ENCODE measurements around the gene LLGL2.
A peak's percentile ranks its signal among the peaks of the same experiment; 100 is the strongest.

LLGL2 gene

GRCh38 chr17:75478508-75478907 is 47.0 kb upstream of the LLGL2 start:
- Histone ChIP-seq H3K9me3 (ENCODE audit: severe bottlenecking) (no peaks in the 10 kb centered on the region), H3K27me3 (ENCODE audit: insufficient read depth, low read depth, severe bottlenecking) (no peaks in the 10 kb centered on the region), H3K36me3 (peaks cover 21% of the 10 kb centered on the region), H3K4me3 (ENCODE audit: low read depth, low read length) (no peak overlapping the region), H3K27ac (no peak overlapping the region)
- TF ChIP-seq CTCF (IDR thresholded peaks at IDR 0.05; ENCODE audit: low read depth, low read length), result no peak
- no peak for DNase-seq

GRCh38 chr17:75480281-75480680 is 45.2 kb upstream of the LLGL2 start:
- no peak overlapping the region for H3K4me3 ChIP-seq (ENCODE audit: low read depth, low read length)

GRCh38 chr17:75481194-75482068 is 44.1 kb upstream of the LLGL2 start:
- 0 out of 2 replicates have a peak, but pooled peaks have one; percentile 7 for TF ChIP-seq CTCF (IDR thresholded peaks at IDR 0.05; ENCODE audit: low read depth, low read length)
- Histone ChIP-seq H3K36me3 (peaks cover 14% of the 10 kb centered on the region), H3K27ac (peak overlapping the region; percentile 51), H3K4me3 (ENCODE audit: low read depth, low read length) (peak overlapping the region; percentile 11), H3K9me3 (ENCODE audit: severe bottlenecking) (no peaks in the 10 kb centered on the region), H3K27me3 (ENCODE audit: insufficient read depth, low read depth, severe bottlenecking) (no peaks in the 10 kb centered on the region)
- peak; percentile 89 for DNase-seq

More at GRCh38 chr17:75480281-75480680, 45.2 kb upstream of the LLGL2 start:
- Histone ChIP-seq H3K27me3 (ENCODE audit: insufficient read depth, low read depth, severe bottlenecking) (no peaks in the 10 kb centered on the region), H3K36me3 (peaks cover 11% of the 10 kb centered on the region), H3K9me3 (ENCODE audit: severe bottlenecking) (no peaks in the 10 kb centered on the region), H3K27ac (peak overlapping the region; percentile 51)
- no peak for TF ChIP-seq CTCF (IDR thresholded peaks at IDR 0.05; ENCODE audit: low read depth, low read length)
- DNase-seq, result peak; percentile 56

- TF ChIP-seq CTCF (IDR thresholded peaks at IDR 0.05; ENCODE audit: low read depth, low read length), result no peak
- H3K27me3 ChIP-seq (ENCODE audit: insufficient read depth, low read depth, severe bottlenecking), result no peaks in the 10 kb centered on the region
- H3K4me3 ChIP-seq (ENCODE audit: low read depth, low read length), result no peak overlapping the region
- H3K27ac ChIP-seq, result peak overlapping the region; percentile 44
- DNase-seq, result no peak
- H3K9me3 ChIP-seq (ENCODE audit: severe bottlenecking), result no peaks in the 10 kb centered on the region
- peaks cover 13% of the 10 kb centered on the region for H3K36me3 ChIP-seq
These were observed 43.2 kb upstream of the LLGL2 start for GRCh38 chr17:75482098-75482942.

GRCh38 chr17:75485688-75486087 is 39.8 kb upstream of the LLGL2 start:
- H3K36me3 ChIP-seq, result peaks cover 32% of the 10 kb centered on the region
- no peaks in the 10 kb centered on the region for H3K27me3 ChIP-seq (ENCODE audit: insufficient read depth, low read depth, severe bottlenecking)
- no peaks in the 10 kb centered on the region for H3K9me3 ChIP-seq (ENCODE audit: severe bottlenecking)
- DNase-seq, result no peak
- no peak for TF ChIP-seq CTCF (IDR thresholded peaks at IDR 0.05; ENCODE audit: low read depth, low read length)
- H3K4me3 ChIP-seq (ENCODE audit: low read depth, low read length), result no peak overlapping the region
- H3K27ac ChIP-seq, result no peak overlapping the region
